Suprapubic skin (tissue), 3 donors: ENCODE data around the gene SLC15A1.

ENCODE experiments used
- EP300 ChIP-seq: sonication (generic); formaldehyde crosslinking; IDR thresholded peaks from one replicate; pipeline ENCODE4 v1.6.1; 2017; ENCODE audit warnings: antibody characterized with exemption
- POLR2A ChIP-seq, 2 donors: fragments of 450-650 bp; IDR thresholded peaks; one replicate each; pipeline ENCODE4 v1.6.1; 2017; ENCODE audit warnings: antibody characterized with exemption in 2 of 2, mild to moderate bottlenecking in 2 of 2, moderate library complexity in 2 of 2
- TF ChIP-seq, protein P1 (sequence below), 2 donors: fragments of 200-600 bp in 1 of 2; fragments of 450-650 bp in 1 of 2; sonication (generic) in 1 of 2; IDR thresholded peaks; one replicate each; pipeline ENCODE4 v1.5.1; 2016 to 2019; ENCODE audit warnings: antibody characterized with exemption in 2 of 2, mild to moderate bottlenecking in 1 of 2, moderate library complexity in 1 of 2

DNA sequence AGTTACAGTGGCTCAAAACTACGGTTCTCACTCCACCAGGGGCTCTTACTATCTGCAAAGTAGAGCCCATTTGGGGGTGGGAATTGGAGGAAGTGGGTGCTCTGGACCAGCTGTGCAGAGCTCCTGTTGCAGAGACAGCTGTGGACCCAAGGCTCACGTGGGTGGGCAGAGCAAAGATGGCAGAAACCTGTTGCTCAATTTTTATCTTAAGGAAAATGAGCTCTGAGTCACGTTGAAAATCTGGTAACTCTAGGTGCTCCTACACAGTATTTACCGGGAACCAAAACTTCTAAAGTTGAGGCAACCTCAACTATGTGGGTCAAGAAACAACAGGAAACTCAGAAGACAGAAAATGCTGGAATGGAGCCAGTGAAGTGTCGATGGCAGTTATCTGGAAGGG lies 30.2 kb upstream of the SLC15A1 start:
- TF ChIP-seq, protein P1, sequence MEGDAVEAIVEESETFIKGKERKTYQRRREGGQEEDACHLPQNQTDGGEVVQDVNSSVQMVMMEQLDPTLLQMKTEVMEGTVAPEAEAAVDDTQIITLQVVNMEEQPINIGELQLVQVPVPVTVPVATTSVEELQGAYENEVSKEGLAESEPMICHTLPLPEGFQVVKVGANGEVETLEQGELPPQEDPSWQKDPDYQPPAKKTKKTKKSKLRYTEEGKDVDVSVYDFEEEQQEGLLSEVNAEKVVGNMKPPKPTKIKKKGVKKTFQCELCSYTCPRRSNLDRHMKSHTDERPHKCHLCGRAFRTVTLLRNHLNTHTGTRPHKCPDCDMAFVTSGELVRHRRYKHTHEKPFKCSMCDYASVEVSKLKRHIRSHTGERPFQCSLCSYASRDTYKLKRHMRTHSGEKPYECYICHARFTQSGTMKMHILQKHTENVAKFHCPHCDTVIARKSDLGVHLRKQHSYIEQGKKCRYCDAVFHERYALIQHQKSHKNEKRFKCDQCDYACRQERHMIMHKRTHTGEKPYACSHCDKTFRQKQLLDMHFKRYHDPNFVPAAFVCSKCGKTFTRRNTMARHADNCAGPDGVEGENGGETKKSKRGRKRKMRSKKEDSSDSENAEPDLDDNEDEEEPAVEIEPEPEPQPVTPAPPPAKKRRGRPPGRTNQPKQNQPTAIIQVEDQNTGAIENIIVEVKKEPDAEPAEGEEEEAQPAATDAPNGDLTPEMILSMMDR (IDR thresholded peaks at IDR 0.05): no peak
- no peak for TF ChIP-seq EP300
- no peak for TF ChIP-seq POLR2A (IDR thresholded peaks at IDR 0.05)
